Endodermal cell (in vitro differentiated cells): ENCODE results near the gene TMEM40. TPM values are rescaled to one million over a fixed set of nuclear protein-coding genes. Genes with fewer than 3 reads are reported as not detected.

Experiments
- DNase-seq: peaks from one replicate; pipeline ENCODE4 v3.0.0-alpha.2; 2017
- H3K27ac ChIP-seq: 2 replicates; pipeline ENCODE4 v1.5.1; 2013; ENCODE audit warnings: mild to moderate bottlenecking, low read depth, low read length, moderate library complexity
- H3K27me3 ChIP-seq: 2 replicates; pipeline ENCODE4 v1.6.1; 2013; ENCODE audit warnings: mild to moderate bottlenecking, low read length, moderate library complexity; ENCODE audit not compliant: insufficient read depth, control insufficient read depth, poor library complexity, severe bottlenecking
- H3K36me3 ChIP-seq: 2 replicates; pipeline ENCODE4 v1.7.0; 2013; ENCODE audit warnings: mild to moderate bottlenecking, low read length, moderate library complexity; ENCODE audit not compliant: control insufficient read depth, insufficient read depth
- H3K4me1 ChIP-seq: one replicate; pipeline ENCODE4 v1.7.0; 2013; ENCODE audit warnings: low read length; ENCODE audit not compliant: control insufficient read depth, insufficient read depth
- H3K4me3 ChIP-seq: 2 replicates; pipeline ENCODE4 v1.5.1; 2013; ENCODE audit warnings: mild to moderate bottlenecking, low read length, moderate library complexity
- H3K9ac ChIP-seq: 2 replicates; pipeline ENCODE4 v1.6.1; 2013; ENCODE audit warnings: mild to moderate bottlenecking, low read length, moderate library complexity; ENCODE audit not compliant: poor library complexity, severe bottlenecking; ENCODE audit errors: extremely low read depth
- H3K9me3 ChIP-seq: 2 replicates; pipeline ENCODE4 v1.6.1; 2013; ENCODE audit warnings: mild to moderate bottlenecking, low read length, moderate library complexity; ENCODE audit not compliant: control insufficient read depth
- H3K27ac Mint-ChIP-seq: 2 replicates; pipeline ENCODE4 v1.8.0; 2020; ENCODE audit warnings: mixed read lengths
- H3K27me3 Mint-ChIP-seq: 2 replicates; pipeline ENCODE4 v1.8.0; 2021; ENCODE audit warnings: mild to moderate bottlenecking, mixed read lengths; ENCODE audit not compliant: insufficient read depth
- H3K36me3 Mint-ChIP-seq: 2 replicates; pipeline ENCODE4 v1.8.0; 2020; ENCODE audit warnings: low read depth, mixed read lengths
- H3K4me1 Mint-ChIP-seq: 2 replicates; pipeline ENCODE4 v1.8.0; 2020; ENCODE audit warnings: mixed read lengths
- H3K4me3 Mint-ChIP-seq: 2 replicates; pipeline ENCODE4 v1.8.0; 2020; ENCODE audit warnings: mild to moderate bottlenecking, moderate library complexity, mixed read lengths
- H3K9me3 Mint-ChIP-seq: 2 replicates; pipeline ENCODE4 v1.8.0; 2020; ENCODE audit warnings: mild to moderate bottlenecking, mixed read lengths
- CTCF ChIP-seq: fragments of 200-600 bp; sonication (generic); conservative IDR thresholded peaks from 2 replicates; pipeline ENCODE4 v1.5.0; 2021; ENCODE audit warnings: antibody characterized with exemption, mild to moderate bottlenecking
- WGBS, 2 experiments: methylation state at CpG; one replicate each; pipeline versions ENCODE4 v1.1.5 to v1.1.7; 2013; ENCODE audit warnings: missing lambda C conversion rate in 2 of 2, mixed read lengths in 1 of 2; ENCODE audit not compliant: insufficient coverage in 1 of 2, insufficient read length in 1 of 2; 5-methylcytosine and 5-hydroxymethylcytosine counted together
- total RNA-seq, 2 donors: library from RNA; stranded (reverse); fragmentation: NEBNext Ultra II Directional in 1 of 2; extraction: Animal tissue kit (Norgen Biotek cat#: 25700) in 1 of 2; gene quantifications; 2 replicates in 1 of 2; 3 replicates in 1 of 2; pipeline ENCODE4 v1.2.1, GENCODE V29; 2021

Gene TMEM40
- total RNA-seq, 2 donors from 2014 or later, result not detected

DNA sequence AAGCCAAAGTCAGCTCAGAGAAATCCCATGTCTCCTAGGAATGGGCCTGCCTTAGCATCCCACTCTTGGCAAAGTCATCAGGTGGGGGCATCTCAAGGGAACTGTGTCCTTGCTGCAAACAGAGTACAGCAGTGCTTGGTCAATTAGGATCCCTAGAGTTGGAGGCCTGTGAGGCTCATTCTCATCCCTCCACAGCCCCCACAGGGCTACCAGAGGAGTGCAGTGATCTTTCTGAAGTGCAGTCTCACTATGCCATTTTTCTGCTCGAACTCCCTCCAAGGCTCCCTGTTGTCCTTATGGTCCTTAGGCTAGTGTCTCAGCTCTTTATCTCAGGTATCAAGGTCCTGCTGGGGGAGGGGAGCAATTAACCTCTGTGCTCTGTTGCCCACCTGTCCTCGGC lies 31.1 kb downstream of the TMEM40 start:
- Mint-ChIP-seq H3K36me3 (no peaks in the 10 kb centered on the region), H3K4me1 (peaks cover 13% of the 10 kb centered on the region), H3K4me3 (no peak overlapping the region), H3K27ac (peak overlapping the region; percentile 86), H3K27me3 (peaks cover 5% of the 10 kb centered on the region), H3K9me3 (peaks cover 7% of the 10 kb centered on the region)
- Histone ChIP-seq H3K27me3 (no peaks in the 10 kb centered on the region), H3K9me3 (peaks cover 12% of the 10 kb centered on the region), H3K4me1 (peaks cover 6% of the 10 kb centered on the region), H3K9ac (no peak overlapping the region), H3K36me3 (no peaks in the 10 kb centered on the region), H3K27ac (no peak overlapping the region), H3K4me3 (no peak overlapping the region)
- no peak for DNase-seq
- TF ChIP-seq CTCF, result peak; percentile 13
- 70 to 75% methylated on average over 1 to 2 of the region's 2 CpGs for WGBS, 2 experiments

GRCh38 chr3:12727481-12727880 lies 31.6 kb downstream of the TMEM40 start:
- Histone ChIP-seq H3K9me3 (peaks cover 10% of the 10 kb centered on the region), H3K9ac (no peak overlapping the region), H3K4me1 (peaks cover 6% of the 10 kb centered on the region), H3K27ac (no peak overlapping the region), H3K36me3 (no peaks in the 10 kb centered on the region), H3K27me3 (no peaks in the 10 kb centered on the region), H3K4me3 (no peak overlapping the region)
- peak; percentile 67 for DNase-seq
- Mint-ChIP-seq H3K27me3 (peaks cover 5% of the 10 kb centered on the region), H3K4me3 (no peak overlapping the region), H3K4me1 (peaks cover 13% of the 10 kb centered on the region), H3K27ac (peak overlapping the region; percentile 86), H3K36me3 (no peaks in the 10 kb centered on the region), H3K9me3 (peaks cover 4% of the 10 kb centered on the region)
- no peak for TF ChIP-seq CTCF
- WGBS, 2 experiments, result 27 to 67% methylated on average over 2 to 3 of the region's 3 CpGs

- H3K9me3 Mint-ChIP-seq, result peaks cover 1% of the 10 kb centered on the region
- no peaks in the 10 kb centered on the region for H3K36me3 ChIP-seq
- DNase-seq, result no peak
- H3K36me3 Mint-ChIP-seq, result no peaks in the 10 kb centered on the region
- H3K27ac ChIP-seq, result no peak overlapping the region
- H3K9me3 ChIP-seq, result peaks cover 6% of the 10 kb centered on the region
- H3K27me3 Mint-ChIP-seq, result peaks cover 5% of the 10 kb centered on the region
- H3K4me3 Mint-ChIP-seq, result no peak overlapping the region
- peaks cover 6% of the 10 kb centered on the region for H3K4me1 ChIP-seq
- TF ChIP-seq CTCF, result no peak
- H3K27ac Mint-ChIP-seq, result no peak overlapping the region
- no peak overlapping the region for H3K4me3 ChIP-seq
- no peaks in the 10 kb centered on the region for H3K27me3 ChIP-seq
- WGBS, 2 experiments, result 98 to 100% methylated on average over 1 of the region's 1 CpG
- no peak overlapping the region for H3K9ac ChIP-seq
- H3K4me1 Mint-ChIP-seq, result peaks cover 19% of the 10 kb centered on the region
These were observed 33.6 kb downstream of the TMEM40 start for GRCh38 chr3:12725436-12725835.
